HG03103 (cell line): ENCODE results near the gene C1QL2.

Experiments
- ATAC-seq: cut with Tn5 transposase; IDR thresholded peaks from one replicate; pipeline ENCODE4 v1.9.1; 2021; ENCODE audit warnings: low read depth; ENCODE audit not compliant: unreplicated experiment

The C1QL2 gene

DNA sequence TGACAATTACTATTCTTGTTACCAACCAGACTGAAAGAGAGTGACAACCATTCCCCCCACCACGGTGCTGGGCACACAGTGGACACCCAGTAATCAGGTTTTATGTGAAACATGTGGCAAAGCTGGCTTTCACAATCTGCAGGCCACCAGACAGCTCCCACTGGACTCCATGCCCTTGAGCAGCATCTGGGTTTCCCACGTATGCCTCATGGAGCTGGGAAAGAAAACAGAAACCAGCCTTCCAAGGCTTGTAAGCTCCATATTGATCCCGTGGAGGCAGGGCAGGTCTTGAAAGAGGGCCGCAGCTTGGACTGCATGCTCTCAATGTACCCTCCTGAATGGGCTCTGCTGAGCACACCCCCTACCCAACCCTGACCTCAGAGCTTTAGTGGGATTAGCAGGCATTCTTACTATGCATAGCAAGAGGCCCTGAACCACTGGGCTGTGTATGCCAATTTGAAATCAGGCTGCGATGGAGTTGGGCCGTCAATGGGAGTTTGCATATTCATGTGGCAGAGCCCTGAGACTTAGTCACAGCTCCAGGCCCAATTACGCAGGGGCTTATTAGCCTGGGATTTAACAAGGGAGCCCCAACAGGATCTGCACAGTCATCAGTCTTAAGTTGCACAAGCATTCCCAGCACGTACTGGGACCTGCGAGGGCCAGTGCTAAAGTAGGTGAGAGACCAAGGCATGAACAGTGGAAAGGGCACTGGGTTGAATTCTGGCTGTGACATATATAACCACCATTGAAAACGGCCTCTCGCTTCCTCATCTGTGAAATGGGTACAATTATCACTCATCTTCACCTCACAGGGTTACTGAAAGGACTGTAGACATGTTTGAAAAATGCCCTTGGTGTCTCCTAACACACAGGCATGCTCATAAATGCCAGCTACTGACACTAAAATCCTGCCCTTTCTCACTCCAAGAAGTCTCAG lies 10.5 kb downstream of the C1QL2 start:
- ATAC-seq, result no peak

DNA sequence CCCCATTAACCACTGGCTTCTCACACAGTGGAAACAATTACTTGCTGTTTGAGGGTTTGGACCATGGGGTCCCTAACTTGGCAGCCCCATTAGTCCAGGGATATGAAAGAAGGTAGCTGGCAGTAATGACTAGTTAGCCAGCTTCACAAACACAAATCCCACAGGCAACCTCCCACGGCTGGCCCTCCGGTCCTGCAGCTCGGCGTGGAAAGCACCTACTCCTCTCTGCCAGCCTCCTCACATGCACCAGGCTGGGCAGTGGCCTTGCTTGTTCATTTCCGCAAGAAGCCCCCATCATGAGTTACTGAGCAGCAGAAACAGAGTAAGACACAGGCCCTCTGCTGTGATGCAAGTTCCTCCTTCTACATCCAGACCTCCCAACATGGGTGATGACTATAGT lies 13.7 kb downstream of the C1QL2 start:
- ATAC-seq, result no peak

DNA sequence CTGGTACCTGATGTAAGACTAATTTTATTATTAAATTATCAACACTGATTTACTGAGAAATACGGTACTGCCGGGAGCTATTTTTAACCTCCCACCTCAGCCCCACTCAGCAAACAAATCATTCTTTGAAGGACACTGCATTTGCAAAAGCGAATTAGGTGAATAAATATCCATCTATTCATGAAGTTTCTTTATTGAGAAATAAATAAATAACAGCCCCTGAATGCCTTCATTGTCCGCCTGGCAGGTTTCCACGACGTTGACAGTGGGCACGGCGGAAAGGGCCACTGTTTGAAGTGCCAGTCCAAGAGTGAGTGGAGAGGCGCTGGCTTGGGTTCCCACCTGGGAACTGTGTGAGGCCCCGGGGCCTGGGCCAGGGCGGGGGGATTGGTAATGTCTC lies 15.7 kb downstream of the C1QL2 start:
- no peak for ATAC-seq

DNA sequence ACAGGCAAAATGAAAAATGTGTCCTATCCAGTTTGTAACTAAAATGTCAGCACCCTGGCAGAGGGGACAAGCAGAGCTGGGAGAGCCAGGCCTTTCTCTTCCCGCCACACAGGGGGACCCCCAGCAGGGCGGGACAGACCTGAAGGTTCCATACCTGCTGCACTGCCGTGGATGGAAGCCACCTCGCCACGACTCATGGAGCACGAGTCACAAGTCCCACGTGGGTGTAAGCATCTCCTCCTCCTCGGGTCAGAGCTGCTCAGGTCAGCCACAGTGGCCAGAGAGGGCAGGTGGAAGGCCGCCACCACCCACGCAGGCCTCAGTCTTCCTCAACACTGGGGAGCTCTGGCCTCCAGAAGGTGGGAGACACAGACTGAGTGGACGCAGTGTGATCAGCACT lies 21.0 kb downstream of the C1QL2 start:
- no peak for ATAC-seq

DNA sequence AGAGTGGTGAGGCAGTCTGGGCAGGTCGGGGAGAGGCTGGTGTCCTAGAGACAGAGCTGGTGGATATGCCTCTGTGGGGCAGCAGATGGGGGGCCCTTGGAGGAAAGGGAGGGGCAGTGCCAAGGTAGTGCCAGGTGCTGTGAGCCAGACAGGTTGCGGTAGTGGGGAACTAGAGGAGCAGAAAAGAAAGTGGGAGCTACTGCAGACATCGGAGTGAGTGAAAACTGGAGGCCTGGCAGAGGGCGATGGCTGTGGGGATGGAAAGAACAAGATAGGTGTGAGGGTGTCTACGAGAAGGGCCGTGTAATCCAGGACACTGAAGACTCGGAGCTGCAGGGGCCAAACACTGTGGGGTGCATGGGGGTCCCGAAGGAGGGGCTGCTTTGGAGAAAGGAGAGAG lies 21.7 kb downstream of the C1QL2 start:
- no peak for ATAC-seq

DNA sequence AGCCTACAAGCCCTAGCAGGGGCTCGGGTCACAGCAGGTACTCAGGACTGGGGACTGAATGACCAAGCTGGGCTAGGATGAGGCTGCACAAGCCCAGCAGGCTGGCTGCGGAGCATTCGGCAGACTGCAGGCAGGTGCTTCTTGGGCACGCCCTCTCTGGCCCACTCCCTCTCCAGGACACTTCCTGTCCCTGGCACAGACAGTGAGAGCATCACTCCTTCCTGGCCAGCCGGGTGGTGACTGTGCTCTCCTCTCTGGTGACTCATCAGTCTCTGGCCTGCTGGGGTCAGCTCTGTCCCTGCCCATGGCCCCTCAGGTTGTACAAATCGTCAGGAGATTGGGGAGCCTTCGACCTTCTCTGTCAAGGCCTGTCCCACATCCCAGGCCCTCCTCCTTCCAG lies 22.5 kb downstream of the C1QL2 start:
- no peak for ATAC-seq

DNA sequence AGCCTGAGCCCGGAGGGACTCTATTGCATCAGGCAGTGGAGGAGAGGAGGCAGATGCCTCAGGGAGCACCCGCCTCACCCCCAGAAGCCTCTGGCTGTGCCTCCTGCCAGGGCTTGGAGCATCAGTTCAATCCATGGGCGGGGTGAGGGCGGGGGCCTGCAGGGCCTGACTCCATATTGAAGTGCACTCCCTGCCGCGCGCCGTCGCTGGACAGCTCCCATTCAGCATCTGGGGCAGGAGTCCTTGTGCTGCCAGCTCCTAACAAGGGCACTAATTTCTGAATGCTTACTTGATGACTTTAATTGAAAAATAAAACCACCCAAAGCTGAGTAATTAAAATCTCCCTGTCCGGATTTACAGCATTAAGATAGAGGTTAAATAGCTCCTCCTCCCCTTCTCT lies 23.8 kb downstream of the C1QL2 start:
- no peak for ATAC-seq

DNA sequence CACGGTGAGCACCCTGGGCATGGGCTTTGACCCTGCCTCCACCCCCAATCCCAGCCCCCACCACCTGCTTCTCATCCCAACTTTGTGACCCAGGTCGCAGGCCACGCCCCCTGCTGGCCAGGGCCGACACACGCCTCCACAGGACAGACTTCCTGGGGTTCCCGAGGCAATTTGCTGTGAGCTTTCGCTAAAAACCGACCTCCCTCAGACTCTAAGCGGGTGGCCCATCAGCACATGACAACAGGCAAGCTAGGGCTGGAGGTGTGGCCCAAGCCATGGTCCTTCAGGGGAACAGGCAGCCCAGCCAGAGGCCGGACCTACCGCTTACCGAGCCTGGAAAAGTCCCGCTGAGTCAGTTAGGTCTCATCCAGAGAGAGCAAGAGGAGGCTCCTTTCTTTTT lies 31.9 kb downstream of the C1QL2 start:
- ATAC-seq, result peak; percentile 73

DNA sequence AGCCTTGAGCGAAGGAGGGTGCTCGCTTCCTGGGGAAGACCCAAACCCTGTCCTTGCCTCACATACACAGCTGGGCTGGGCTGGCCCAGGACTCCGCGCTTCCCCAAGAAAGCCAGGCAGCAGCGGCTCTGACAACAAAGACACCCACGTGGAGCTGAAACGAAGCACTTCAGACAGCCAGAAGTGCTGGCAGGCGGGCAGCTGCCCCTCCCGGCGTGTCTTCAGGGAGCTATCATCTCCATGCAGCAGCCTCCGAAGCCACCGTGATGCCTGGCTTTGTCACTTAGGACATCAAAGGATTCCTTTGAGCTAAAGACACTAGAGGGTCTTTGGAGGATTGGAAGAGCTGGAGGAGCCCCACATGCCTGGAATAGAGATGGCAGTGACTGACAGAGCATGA lies 35.2 kb downstream of the C1QL2 start:
- no peak for ATAC-seq

DNA sequence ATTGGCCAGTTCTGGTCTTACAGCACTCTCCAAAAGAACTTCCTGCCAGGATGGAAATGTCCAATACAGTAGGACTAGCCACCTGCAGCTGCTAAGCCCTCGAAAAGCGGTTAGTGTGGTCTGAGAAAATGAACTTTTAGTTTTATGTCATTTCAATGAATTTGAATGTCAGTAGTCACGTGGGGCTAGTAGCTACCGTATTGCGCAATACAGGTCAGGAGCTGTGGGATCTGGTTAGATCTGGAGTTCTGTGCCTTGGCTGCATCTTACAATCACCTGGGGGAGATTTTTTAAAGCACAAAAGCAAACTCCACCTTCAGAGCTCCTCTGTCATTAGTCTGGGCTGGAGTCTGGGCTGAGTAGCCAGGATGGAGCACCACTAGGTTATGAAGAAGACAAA lies 35.9 kb downstream of the C1QL2 start:
- no peak for ATAC-seq

DNA sequence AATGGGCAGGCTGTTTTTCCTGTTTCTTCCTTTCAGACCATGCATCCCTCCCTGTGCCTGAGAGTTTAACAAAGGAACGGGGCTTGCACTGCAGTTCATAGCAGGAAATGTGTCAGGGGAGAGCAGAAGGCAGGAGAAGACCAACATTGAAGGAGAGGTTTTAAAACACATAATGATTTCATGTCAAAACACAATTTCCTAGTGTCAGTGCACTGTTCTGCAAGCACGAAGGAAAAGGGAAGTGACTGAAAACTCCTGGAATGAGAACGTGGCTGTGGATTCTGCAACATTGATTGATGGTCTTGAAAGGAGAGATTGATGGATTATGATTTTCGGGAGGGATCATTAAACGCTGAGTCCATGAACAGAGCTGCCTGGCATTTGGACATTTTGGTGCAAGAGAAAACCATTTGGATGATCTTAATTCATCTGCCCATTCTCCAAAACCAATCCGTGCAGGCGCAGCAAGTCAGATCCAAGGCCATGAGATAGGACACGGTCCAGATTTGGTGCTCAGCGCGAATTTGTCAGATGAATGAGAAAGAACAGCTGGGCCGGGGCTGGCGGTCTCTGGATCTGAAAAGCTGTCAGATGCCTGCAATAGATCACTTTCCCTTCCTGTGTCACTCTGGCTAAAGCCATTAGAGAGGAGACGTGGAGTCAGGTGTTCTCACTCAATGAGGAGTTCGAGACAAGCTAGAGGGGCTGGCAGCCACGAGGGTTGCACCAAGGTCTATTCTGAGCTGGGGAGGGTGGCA lies 38.4 kb downstream of the C1QL2 start:
- ATAC-seq, result no peak

DNA sequence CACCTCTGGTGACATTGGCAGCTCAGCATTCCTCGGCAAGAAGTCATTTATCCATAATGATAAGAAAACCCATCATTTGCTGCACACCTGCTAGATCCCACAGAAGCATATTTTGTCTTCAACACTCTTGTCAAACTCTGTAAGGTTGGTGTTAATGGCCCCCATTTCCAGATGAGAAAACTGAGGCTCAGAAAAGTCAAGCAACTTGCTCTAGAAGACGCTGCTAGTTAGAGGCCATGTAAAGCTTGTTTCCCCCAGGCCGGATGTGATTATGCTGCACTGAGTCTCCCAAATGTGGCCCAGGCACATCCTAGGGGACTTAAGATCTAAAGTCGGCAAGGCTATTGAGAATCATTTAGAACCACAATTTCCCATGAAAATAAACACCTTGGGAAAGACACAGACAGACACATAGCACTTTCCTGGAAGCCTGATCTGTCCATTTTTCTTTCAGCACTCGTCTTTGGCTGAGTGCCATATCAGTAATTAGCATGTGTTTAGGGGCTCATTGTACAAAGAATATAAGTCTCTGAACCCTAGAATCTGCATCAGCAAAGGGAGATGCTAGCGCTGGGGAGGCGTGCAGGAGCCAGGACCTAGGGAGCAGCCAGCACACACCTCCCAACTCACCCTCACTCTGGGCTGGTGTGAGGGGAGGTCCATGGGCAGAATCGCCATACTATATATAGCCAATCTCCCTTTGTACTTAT lies 39.3 kb downstream of the C1QL2 start:
- no peak for ATAC-seq

DNA sequence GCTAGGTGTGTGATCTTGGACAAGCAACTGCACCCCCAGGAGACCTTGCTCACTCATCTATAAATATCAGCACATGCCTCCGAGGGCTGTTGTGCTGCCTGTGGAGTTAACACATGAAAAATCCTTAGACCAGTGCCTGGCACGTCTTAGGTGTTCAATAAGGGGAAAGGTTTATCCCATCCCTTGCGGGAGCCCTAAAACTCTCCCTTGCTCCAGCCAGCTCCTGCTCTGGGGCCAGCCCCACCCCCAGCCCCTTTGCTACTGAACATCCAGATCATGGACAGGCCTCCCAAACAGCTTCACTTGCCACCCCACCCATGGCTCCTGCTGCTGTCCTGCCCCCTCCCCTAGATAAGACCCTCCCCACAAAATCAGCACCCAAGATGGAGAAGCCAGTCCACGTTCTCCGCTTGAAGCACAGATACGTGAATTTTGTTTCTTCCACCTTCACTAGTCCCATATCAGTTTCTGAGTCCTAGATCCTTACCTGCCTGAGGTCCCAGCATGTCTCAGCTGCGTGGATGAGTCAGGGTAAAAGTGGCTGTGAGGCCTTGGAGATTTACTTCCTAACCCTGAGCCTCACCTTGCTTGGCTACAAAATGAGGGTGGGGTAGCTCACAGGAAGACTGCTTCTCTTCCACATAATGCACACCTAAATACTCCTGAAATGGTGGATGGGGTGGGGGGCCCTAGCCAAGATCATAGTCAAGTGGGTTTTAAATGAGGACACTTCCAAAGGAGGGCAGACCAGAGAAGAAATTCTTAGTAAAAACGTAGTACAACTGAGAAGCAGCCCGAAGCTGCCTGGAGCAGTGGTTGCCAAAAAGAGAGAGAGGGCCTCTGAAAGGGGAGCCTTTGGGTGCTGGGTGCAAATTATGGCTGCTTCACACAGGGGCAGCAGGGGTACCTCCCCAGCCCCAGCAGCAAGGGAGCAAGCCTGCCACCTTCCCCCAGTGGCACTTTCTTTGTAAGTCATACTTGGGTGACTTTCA lies 40.4 kb downstream of the C1QL2 start:
- ATAC-seq, result no peak

DNA sequence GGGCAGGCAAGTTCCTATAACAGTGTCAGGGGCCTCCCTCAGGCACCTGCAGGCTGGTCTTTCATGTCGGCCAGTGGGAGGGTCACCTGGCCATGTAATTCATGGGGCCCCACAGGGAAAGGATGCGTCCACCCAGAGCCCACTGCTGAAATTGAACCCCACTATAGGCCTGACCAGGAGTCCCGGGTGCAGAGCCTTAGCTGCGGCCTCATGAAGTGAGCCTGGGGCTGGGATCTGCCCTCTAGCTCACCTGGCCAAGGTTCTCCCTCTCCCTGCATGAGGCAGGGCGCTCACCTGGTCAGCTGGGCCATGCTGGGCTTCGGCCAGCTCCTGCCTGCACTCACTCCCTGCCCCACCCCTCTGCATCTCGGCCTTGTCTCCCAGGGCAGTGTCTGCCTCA lies 41.1 kb downstream of the C1QL2 start:
- no peak for ATAC-seq

DNA sequence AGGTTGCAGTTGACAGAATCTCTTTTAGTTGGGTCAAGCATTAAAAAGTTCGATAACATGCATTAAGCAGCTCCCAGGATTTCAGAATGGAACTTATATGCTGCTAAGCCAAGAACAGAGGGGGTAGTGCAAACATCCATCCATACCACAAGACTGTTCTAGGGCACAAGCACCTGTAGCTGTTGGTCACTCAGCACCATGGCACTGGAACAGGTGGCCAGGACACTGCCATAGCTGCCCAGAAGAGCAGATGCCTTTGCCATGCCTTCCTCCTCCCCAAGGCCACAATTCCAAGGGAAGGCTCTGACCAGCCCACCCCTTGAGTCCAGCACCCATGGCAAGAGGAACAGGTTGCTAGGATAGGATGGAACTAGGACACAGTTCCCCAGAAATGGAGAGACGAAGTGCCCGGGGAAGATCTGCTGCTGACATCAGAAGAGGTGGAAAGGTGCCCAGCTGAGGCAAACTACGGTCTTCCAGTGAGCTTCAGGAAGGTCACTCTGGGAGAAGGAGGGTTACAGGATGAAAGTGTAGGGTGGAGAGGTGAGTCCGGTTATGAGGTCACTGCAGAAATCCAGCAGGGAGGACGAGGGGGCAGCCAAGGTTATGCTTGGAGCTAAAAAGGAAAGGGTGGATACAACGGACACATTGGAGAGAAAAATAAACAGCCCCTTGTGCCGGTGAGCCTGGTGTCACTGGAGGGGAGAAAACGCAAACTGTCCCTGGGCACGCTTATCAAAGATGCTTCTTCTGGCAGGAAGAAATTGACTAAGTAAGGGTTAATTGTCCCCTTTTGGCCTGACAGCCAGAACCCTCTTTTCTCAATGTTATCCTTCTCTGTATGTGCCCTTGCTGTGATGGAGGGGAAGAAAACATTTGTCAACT lies 41.9 kb downstream of the C1QL2 start:
- no peak for ATAC-seq

DNA sequence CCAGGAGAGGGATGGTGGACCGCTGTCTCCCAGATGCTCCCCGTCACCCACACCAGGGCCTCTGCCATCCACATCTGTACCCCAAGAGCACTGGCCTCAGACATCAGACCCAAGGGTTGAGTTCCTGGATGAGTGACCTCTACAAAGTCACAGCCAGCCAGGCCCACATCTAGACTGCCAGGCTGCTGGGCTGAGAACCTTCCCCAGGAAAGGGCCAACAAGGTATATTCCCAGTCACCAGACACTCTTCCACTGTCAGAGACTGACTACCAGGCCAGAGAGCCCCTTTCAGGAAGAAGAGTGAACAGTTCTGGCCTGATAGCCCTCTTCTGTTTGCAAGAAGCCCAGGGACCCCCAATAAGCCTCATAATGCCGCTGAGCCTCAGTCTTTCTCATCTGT lies 44.3 kb downstream of the C1QL2 start:
- no peak for ATAC-seq

DNA sequence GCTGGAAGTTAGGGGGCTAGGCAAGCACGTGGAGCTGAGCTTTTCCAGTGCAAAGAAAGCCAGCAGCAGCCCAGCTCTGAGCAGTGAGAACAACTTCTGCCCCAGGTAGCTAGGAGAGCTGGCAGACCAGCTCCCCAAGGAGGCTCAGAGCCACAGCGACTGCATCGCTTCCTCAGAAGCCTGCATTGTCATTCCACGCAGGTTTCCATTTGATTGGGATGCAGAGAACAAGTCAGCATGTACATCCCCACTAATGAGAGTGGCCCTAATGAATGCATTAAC lies 45.1 kb downstream of the C1QL2 start:
- no peak for ATAC-seq

DNA sequence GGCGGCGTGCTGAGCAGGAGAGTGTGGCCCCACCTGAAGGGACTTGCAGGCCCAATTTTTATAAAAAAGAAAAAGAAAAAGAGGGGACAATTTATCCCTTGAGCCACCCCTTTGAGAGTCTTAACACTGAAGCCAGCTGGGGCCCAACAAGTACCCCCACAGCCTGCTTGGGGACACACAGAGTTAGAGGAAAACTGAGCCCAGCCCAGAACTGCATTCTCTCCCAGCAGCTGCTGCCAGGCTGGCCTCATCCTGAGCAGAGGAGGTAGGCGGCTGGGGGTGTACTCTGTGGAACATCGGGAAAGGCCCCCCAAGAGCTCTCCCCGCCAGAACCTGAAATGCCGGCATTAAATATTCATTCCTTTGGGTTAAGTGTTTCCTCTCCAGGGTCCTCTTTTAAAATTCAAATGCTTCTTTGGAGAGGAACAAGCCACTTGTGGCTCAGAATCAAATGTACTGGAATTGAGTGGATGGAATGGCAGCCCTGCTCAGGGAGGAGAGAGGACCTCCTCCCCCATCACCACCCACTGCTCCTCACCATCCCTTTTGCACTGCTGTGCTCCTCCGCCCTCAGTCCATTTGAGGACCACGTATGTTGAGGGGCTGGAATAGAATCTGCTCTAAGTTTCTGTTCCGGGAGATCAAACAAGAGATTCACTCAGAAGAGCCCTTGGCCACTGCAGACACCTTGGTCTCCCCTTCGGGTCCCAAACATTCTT lies 45.6 kb downstream of the C1QL2 start:
- no peak for ATAC-seq

DNA sequence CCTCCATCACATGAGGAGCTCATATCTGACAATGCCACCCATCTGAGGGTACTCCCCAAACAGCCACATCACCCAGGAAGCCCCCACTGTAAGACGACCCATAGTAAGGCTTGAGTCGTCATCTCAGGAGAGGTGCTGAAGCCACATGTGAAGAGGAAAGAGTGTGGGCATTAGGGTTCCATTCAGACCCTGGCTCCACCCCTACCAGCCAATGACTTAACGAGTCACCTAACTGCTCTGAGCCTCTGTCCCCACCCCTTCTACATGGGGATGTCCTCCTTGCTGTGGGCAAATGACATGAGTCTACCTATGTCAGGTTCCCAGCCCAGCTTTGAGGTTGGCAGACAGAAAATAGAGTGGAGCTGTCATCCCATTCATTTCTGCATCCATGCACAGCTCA lies 46.3 kb downstream of the C1QL2 start:
- no peak for ATAC-seq
